GM03348 (cell line): Measurements from ENCODE around the gene CD3D.

ENCODE experiments used
- DNase-seq: peaks from one replicate; pipeline ENCODE4 v3.0.0; 2012; ENCODE audit warnings: low spot score

CD3D gene

DNA sequence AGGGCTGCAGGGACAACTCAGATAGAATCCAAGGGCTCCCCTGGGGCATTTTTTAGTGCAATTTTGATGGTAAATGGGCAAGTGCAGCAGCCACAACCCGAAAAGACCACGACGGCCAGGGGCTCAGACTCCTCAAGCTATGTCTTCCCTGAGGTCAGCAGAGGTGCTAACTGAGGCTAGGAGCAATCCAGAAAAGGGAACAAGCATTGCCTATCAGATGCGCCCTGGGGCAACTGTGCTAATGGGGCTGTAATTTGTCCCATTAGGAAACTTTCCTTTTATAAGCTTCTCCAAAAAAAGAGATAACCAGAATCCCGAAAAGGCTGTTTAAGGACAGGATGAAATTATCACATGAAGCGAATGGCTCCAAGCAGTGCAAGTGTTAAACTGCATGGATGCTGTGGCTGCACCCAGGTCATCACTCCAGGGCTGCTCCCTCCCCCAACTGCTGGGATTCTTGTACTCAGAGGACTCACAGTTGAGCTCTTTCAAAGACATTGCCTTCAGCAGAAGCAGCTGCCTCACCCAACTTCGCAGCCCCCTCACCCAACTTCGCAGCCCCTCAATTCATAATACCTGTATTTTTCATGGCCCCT is 40.8 kb downstream of the CD3D start:
- DNase-seq, result no peak

GRCh38 chr11:118295815-118296454 is 46.6 kb downstream of the CD3D start:
- DNase-seq, result peak; percentile 17

- DNase-seq, result no peak
Observed at GRCh38 chr11:118295199-118295598, 47.3 kb downstream of the CD3D start.

DNA sequence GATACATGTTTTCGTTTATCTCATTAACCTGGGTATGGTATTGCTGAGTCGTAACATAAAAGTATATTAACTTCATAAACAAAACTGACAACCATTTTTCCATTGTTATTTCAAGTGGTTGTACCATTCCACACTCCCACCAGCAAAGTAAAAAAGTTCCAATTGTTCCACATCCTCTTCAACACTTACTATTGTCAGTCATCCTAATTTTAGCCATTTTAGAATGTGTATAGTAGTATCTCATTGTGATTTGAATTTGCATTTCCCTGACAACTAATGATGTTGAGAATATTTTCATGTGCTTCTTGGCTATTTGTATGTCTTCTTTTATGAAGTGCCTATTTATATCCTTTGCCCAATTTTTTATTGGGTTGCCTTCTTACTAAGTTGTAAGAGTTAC is 48.5 kb downstream of the CD3D start:
- no peak for DNase-seq

DNA sequence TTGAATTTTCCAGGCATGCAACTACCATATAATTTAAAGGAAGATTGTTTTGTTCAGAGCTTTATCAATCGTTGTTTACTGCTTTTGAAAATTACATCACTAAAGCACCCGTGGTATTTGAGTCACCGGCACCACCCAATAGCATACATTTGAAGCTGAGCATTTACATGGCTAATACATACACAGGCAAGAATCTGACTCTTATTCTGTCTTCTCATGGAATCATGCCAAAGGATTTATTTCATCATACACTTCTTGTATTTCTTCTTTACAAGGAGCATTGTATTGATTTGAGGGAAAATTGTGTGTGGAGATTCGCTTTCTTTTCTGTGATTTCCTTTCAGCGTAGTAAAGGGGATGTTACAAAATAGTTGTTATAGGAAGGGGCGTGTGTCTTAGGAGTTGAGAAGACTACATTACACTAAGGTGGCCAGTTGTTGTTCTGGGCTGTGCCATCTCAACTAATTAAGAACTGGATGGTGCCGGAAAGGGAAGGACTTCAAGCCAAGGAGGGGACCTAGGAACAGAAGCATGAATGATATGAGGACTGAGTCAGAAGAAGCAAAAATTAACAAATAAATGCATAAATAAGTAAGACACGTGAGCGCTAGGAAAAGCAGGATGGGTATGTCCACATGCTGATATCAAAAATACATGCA is 50.9 kb downstream of the CD3D start:
- no peak for DNase-seq

GRCh38 chr11:118290923-118291322 is 51.6 kb downstream of the CD3D start:
- no peak for DNase-seq

GRCh38 chr11:118289401-118289800 is 53.1 kb downstream of the CD3D start:
- no peak for DNase-seq
